H4 (cell line): ENCODE data around the gene NUP214. TPM values are rescaled to one million over a fixed set of nuclear protein-coding genes. Genes with fewer than 3 reads are reported as not detected.

ENCODE experiments used
- DNase-seq: peaks from one replicate; pipeline ENCODE4 v3.0.0-alpha.2; 2015; ENCODE audit warnings: low spot score
- total RNA-seq: library from RNA; depleted of rRNA; stranded (reverse); fragments of >200 nt; shearing (Covaris generic); gene quantifications from 2 replicates; pipeline ENCODE4 v1.2.3, GENCODE V29; 2014; rRNA removed

The NUP214 gene
- total RNA-seq = 10.5 and 15.6 TPM in 2 replicates

- peak; percentile 97 for DNase-seq
These were observed at the start of gene NUP214 for GRCh38 chr9:131125288-131126058. Gene NUP214, plus strand, starts transcription at chr9:131125586. Its CDS starts 119 bp downstream, at chr9:131125705.

DNA sequence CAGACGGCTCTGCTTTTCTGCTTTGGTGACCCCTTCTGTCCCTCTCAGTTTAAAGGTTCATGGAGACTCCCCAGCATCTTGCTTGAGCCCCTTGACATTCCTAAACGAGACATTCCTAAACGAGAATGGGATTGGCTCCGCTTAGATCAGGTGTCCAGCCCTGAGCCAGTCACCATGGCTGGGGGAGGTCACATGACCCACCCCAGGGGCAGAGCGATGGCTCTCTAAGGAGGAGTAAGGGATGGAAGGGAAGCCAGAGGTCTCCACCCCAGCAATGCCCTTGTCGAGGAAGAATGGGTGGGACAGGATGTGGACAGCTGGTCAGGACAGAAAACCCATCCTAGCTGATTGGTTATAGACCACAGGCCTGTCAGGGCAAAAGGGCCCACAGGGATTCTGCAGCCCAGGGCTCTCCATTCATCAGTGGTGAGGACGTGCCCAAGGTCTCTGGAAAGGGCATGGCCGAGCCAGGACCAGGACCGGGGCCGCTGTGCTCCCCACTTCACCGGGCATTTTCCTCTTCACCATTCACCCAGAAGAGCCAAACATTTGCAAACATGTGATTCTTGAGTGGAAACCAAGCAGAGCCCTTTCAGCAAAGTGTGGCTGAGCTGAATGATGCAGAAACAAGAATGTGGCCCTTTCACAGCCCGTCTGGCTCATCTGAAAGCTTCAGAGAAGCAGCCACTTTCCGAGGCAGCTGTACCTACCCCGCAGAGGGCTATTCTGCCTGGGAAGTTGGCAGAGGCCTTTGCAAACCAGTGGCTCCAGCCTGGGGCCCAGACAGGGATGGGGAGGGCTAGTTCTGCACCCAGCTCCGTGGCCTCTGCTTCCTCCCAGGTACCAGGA, 48.8 kb upstream of the NUP214 start:
- no peak for DNase-seq

DNA sequence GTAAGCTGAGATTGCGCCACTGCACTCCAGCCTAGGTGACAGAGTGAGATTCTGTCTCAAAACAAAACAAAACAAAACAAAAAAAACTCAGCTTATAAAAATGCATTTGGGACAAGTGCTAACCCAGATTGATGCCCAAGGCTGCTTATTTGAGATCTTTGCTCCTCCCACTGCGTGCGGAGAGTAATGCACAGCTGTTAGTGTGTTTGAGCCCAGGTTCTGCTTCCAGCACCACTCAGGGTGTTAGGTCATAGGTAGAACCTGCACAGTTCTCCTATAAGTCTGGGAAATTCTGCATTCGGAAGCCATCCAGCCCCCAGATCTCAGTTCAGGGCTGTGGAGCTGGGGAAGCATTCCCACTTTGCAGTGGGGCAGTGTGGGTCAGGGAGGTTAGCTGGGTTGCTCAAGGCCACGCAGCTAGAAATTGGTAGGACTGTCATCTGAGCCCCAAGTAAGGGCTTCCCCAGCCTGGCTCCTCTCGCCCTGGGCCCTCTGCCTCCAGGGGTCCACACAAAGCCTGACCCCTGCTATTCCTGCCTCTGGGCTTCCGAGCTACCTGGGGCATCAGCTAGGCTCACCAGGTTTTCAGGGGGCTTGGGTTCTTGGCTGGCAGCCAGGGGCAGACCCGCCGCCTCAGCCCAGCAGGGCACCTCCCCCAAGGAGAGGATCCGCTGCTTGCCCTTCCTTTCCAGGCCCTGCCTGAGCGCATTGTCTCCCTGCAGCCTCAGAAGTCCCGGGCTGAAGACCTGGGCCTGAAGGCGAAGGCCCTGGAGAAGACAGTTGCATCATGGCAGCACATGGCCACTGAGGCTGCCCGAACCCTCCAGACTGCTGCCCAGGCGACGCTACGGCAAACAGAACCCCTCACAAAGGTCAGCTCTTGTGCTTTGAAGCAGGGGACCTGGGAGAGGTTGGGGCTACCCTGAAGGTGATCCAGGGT, 46.7 kb upstream of the NUP214 start:
- no peak for DNase-seq

DNA sequence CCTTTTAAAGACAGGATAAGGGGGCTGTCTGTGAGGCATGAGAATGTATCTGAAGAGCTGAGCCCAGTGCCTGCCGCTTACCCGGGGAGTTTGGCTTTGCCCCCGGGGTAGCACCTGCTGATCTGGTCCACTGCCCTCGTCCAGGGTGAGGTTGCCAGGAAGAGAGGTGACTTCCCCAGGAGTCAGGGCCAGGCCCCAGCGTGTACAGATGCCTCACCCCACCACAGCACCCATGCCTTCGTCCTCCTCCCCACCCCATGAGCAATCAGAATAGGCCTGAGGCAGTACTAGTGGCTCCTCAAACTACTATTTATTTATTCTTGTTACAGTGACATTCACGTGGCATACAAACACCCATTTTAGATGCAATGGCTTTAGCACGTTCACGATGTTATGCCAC, 44.8 kb upstream of the NUP214 start:
- no peak for DNase-seq

- no peak for DNase-seq
These were observed 43.5 kb upstream of the NUP214 start for GRCh38 chr9:131081868-131082267.

DNA sequence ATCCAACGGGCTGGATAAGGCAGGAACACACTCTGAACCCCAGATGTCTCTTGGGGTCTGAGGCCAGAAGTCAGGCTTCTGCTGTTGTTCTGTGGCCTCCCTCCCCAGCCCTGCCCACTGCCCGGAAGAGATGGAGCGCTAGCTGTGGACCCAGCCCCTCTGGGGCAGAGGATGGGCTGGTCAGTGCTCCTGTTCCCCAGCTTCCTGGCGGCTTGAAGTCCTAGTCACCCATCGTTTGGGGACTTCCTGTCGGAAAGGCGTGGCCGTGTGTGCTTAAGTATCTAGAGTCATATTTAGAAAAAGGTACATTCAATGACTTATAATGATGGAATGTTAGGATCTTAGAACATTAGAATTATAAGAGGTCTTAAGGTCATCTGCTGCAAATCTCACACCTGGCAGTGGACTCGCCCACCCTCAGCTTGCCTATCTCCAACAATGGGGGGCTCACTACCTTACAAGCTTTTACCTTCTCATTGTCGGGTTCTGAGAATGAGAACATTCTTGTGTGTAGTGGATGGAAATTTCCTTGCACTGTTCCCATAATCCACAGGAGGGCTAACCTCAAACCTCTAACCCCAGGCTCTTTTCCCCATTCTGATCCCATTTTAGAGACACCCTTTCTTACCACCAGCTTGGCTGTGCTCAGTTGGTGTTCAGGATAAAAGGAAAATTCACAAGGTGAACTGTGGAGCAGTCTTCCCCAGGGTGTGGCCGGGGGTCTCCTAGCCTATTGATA, 42.4 kb upstream of the NUP214 start:
- no peak for DNase-seq

DNA sequence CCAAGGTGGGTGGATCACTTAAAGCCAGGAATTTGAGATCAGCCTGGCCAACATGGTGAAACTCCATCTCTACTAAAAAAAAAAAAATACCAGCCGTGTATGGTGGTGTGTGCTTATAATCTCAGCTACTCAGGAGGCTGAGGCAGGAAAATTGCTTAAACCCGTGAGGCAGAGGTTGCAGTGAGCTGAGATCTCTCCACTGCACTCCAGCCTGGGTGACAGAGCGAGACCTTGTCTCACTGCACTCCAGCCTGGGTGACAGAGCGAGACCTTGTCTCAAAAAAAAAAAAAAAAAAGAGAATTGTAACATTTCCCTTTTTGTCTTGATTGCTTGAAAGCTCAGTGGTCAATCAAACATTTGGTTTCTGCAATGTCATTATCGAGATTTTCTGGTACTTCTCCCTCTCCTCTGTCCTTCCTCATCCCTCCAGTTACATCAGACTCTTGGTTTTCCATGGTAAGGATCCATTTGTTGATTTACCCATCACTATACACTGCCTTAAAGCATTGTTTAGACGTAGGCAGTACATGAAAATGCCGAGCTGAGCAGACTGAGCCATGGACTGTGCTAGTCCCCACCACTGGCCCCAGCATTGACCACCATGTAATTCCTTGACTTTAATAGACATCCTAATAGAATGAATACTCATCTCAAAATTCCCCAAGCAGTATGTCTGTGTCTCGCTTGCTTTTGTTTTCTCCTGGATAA, 40.6 kb upstream of the NUP214 start:
- no peak for DNase-seq

GRCh38 chr9:131085370-131086122, 39.8 kb upstream of the NUP214 start:
- DNase-seq = no peak

GRCh38 chr9:131087354-131087893, 38.0 kb upstream of the NUP214 start:
- no peak for DNase-seq

DNA sequence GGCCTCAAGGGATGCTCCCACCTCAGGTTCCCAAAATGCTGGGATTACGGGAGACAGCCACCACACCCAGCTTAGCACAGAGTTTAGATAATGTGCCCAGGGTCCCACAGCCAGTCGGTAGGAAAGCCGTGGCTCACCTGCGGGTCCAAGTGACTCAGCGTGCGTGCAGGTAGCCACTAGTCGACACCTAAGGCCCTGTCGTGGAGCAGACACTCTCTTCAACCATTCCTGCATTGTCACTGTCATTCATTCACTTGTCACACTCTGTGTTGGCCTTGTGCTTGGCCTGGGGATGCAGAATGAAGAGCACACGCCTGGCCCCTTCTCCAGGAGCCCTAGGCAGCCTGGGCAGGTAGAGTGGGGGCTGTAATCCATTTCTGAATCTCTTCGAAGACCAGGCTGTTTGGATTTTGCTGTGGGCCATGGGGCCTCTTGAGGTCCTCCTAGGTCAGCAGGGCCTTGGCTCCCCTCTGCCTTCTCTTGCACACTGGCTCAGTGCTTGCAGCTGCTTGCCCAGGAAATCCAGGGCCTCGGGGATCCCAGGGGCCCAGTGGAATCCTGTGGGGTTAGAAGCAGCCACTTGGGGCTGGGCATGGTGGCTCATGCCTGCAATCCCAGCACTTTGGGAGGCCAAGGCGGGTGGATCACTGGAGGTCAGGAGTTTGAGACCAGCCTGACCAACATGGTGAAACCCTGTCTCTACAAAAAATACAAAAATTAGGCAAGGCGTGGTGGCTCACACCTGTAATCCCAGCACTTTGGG, 35.2 kb upstream of the NUP214 start:
- no peak for DNase-seq

GRCh38 chr9:131091352-131091992, 33.9 kb upstream of the NUP214 start:
- no peak for DNase-seq

- DNase-seq = no peak
These were observed 33.4 kb upstream of the NUP214 start for GRCh38 chr9:131092030-131092429.

GRCh38 chr9:131092548-131093440, 32.6 kb upstream of the NUP214 start:
- no peak for DNase-seq

- no peak for DNase-seq
These were observed 31.4 kb upstream of the NUP214 start for GRCh38 chr9:131094015-131094414.

DNA sequence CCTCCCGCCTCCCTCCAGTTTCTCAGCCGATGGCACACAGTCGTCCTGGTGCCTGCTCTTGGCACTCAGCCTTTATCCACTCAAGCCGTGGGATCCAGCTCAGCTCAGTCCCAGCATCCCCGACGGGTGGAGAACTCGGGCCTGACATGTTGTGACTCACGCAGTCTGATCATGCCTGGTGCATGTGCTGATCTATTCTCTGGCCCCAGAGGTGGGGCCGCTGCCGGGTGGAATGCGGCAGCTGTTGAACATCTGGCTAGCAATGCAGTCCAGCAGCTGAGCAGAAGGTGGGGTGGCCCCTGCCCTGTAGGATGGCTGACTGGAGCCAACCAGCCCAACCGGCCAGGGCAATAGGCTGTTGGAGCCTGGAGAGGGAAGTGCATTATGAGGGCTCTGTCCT, 30.8 kb upstream of the NUP214 start:
- no peak for DNase-seq

DNA sequence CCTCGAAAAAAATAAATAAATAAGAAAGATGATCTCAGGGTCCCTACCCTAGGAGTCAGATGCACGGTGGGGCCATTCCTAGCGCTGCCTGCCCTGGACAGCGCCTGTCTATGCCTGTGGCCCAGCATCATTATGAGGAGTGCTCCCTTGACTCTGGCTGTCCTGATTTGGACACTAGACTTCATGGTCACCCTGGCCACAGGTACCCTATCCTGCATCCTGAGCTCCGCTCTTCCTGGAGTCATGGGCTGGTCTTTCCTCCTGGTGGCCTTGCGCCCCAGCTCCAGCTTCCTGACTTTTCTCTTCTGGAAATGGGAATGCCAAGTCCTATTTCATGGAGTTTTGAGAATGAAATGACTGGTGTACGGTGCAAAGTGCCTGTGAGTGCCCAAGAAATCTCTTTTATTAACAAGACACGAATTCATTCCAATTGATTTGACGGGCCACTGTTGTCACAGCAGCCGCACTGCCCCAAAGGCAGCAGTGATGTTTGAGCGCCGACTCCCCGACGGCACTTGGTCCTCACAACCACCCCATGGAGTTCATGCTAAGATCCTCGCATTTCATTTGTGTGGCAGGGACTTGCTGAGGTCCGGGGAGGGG, 29.6 kb upstream of the NUP214 start:
- DNase-seq = no peak
